NCI-H446 (cell line): ENCODE data around the gene UNC5B.
"Not testable (repeated sequence)": the region's sequence is repeated elsewhere in the genome, so short reads cannot be mapped to it uniquely, and the experiment has no call there.

Source experiments
- DNase-seq, 2 experiments: peaks; one replicate each; lab custom pipeline; 2025; lab: John Stamatoyannopoulos, UW

Gene UNC5B

DNA sequence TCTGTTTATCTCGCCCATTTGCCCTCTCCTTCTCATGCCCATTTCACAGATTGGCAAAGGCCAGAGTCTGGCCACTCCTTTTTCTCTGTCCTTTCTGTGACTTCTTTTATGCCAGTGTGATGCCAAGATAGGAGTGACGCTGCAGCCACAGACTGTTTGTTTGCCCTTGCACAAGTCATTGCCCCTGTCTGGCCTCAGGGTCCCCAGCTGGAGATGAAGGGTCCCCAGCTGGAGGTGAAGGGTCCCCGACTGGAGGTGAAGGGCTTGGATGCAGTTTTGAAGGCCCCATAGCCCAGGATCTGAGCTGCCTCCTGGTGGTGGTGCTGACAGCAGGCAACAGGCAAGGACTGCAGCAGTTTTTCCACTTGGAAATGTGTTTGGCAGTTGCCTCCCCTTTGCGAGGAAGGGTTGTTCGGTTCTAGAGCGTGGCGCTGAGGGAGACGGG, 55.9 kb downstream of the UNC5B start:
- DNase-seq = peak in 1 of 2 experiments; percentile 48

DNA sequence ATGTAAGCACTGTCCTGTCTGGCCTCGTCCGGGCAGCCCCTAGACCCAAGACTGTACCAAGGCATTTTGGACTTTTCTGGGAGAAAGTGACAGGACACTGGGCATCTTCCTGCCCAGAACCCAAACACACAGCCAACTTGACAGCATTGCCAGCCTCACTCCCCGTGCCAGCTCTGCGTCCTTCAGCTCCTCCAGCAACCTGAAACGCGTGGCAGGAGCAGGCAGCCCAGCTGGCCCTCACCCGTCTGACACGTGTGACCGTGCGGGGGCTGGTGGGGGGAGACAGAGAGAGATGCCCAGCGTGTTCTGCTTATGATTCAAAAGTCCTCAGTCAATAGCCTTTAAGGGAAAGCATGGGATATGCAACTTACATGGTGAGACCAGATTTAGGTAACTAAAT, 56.4 kb downstream of the UNC5B start:
- DNase-seq = peak in 1 of 2 experiments; percentile 21

GRCh38 chr10:71269301-71270288, 57.2 kb downstream of the UNC5B start:
- no peak for DNase-seq

DNA sequence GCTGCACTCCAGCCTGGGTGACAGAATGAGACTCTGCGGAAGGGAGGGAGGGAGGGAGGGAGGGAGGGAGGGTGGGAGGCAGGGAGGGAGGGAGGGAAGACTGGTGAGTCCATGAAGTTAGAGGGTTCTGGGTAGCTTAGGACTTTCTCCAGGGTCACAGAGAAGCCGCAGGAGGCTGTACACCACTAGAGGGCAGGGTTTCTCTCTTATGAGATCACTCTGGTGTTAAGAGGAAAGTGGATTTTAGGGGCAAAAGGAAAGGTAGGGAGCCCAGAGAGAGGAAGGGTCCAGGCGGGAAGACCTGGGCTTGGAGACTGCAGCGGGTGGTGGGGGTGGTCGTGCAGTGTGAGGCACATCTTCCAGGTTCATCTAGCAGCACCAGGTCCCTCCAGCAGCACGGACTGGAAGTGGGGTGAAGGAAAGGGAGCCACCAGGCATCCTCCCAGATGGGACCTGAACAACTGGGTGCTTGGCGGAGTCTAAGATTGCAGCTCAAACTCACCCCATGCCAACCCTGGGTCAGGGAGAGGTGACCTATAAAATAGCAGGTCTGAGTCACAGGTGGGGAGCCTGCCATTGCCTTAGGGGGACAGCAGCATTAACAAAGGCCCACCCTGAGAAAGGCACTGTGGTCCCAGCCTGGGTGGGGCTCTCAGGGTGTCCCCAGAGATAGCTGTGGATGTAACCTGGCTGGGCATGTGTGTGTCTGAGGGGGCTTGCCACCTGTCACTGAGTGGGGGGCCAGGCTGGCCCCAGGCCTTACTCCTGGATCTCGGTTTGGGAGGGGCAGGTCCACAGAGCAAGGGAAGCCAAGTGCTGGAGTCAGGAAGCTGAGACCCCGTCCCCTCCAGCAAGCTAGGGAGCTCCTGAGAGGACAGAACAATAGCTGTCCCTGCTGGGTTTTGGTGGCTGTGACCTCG, 58.2 kb downstream of the UNC5B start:
- peak; percentile 27 to 67 for DNase-seq

GRCh38 chr10:71271662-71272055, 59.3 kb downstream of the UNC5B start:
- no peak for DNase-seq

DNA sequence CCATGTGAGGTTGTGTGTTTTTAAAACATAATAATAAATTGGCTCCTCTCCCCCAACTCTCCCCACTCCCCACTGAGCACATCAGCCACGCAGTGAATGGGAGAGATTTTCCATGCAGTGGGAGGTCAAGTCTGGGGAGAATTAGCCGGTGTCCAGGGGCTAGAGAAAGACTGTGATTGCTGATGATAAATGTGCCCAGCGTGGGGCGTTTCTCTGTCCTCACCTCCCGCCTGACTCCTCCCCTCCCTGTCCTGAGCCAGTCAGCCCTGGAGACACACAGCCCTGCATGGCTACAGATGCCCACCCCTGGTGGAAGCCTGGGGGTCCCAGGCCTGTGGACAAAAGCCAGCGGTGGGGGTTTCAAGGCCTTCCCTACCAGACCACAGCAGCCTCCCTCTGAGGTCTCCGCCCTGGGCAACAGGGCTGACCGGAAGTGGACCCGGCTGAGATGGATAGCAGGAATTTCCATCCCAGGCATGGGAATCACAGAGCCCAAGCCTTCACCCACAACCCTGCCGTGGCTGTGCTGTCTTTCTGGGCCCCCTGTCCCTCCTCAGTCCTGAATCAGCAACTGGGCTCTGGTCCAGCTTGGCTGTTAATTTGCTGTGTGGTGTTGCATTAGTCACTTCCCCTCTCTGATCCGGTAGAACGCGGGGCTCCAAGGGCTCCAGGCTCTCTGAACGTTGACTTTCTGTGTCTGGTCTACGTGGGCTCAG, 59.8 kb downstream of the UNC5B start:
- DNase-seq = no peak

GRCh38 chr10:71272974-71273373, 60.6 kb downstream of the UNC5B start:
- DNase-seq = not testable (repeated sequence)

- no peak for DNase-seq
These were observed 61.1 kb downstream of the UNC5B start for GRCh38 chr10:71273506-71273905.

DNA sequence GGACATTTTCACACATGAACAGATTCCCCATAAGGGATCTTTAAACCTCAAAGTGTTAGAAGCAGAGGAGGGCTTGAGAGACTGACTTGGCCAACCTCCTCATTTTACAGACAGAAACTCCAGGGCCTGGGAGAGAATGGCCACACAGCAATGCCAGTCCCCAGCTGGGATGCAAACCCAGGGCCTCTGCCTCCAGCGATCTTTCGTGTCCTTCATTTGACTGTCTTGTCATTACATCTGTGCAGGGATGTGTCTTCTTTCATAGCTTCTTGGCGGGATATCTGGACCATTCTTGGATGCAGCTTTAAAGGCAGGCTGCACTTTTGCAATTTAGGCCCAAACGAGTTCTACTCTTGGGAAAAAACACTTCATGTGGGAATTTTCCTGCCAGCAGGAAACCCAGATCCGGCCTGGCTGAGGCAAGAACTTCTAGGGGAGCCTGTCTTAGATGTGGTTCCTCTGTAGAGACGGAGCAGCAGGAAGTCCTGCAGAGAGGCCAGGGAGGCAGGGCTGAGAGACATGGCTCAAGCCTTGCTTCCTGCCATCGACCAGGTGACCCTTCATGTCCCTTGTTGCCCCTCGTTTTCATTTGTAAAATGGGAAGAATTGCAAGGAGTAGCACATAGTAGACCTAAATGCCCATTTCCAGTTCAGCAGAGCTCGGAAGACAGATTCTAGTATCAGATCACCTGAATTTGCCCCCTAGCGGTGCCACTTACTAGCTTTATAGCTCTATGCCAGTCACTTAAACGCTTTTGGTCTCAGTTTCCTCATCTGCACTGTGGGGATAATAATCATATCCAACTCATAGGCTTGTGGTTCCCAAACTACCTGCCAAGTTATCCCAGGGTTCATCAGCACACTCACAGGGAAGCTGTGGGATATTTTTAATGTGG, 62.8 kb downstream of the UNC5B start:
- no peak for DNase-seq

DNA sequence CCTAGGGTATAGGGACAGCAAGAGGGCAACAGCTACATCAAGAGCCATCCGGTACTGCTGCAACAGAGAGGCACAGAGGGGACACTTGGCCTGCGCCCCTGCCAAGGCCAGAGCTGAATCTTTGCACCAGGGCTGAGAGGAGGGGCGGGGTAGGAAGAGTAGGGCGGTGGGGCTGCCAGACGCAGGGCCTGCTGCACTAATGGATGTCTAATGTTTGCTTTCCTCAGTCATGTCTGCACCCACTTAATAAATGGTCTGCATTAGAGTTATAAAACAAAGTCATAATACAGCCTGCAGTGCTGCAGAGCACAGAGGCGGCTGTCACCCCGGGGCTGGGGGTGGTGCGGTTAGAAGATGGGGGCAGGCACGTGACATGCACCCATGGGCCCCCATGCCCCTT, 64.5 kb downstream of the UNC5B start:
- DNase-seq = no peak

GRCh38 chr10:71277914-71278665, 65.7 kb downstream of the UNC5B start:
- no peak for DNase-seq

GRCh38 chr10:71278691-71279588, 66.6 kb downstream of the UNC5B start:
- DNase-seq = peak; percentile 16 to 84

DNA sequence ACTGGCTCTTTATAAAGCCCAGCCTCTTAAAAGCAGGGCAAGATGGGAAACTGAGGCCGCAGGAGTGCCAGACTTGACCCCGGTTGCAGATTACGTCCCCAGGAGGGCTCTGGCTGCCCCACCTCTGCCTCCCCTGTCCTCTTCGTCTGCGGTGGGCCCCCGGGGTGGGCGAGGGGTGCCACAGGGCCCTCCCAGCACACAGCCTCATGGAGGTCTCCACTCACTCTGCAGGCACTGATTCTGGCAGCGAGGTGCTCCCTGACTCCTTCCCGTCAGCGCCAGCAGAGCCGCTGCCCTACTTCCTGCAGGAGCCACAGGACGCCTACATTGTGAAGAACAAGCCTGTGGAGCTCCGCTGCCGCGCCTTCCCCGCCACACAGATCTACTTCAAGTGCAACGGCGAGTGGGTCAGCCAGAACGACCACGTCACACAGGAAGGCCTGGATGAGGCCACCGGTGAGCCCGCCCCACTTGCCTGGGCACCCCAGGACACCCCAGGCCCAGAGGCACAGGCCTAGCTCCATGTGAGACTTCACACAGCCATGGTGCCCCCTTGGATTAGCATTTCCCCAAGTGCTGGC, 67.3 kb downstream of the UNC5B start:
- DNase-seq = no peak

DNA sequence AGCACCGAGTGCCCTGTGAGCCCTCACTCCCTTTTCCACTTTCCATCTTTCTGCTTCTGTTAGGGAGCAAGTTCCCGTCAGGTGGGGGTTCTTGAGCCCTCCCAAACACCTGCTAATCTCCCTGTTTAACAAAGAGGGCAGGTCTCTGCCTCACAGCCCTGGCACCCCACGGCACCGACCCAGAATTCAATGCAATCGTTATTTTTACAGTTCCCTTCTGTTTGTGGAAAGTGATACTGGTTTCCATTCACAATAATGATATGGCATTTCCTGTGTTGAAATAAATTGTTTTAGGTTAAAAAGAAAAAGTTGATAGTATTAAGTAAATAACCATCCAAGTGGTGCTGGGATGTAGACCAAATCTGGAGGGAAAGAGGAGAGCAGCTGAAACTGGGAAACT, 67.8 kb downstream of the UNC5B start:
- no peak for DNase-seq

GRCh38 chr10:71280825-71281224, 68.5 kb downstream of the UNC5B start:
- DNase-seq = no peak

DNA sequence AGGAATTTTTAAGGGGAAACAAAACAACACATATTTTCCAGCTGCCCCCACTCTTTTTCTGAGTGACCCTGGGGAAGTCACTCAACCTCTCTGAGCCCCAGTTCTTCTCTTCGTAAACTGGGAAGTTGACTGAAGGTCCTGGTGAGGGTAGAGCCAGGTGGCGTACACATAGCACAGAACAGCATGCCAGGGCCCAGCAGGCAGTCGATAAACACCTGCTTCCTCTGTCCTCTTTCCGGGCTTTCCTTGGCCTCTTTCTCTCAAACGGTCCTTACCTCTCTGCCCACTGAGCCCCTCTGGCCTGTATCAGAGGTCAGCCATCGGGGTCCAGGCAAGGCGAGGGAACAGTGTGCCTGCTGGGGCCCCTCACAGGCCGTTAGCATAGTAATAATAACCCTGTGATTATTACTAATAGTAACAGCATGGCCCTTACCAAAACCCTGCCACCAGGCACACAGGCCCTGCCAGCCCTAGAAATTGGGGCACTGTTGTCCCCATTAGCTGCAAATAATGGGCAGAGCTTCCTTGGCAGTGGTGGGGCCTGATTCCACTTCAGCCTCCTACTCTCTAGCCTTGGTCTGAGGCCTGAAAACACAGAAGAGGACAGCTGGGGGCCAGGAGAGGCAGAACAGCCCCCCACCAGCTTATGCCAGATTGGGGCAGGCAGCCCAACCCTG, 69.4 kb downstream of the UNC5B start:
- no peak for DNase-seq

DNA sequence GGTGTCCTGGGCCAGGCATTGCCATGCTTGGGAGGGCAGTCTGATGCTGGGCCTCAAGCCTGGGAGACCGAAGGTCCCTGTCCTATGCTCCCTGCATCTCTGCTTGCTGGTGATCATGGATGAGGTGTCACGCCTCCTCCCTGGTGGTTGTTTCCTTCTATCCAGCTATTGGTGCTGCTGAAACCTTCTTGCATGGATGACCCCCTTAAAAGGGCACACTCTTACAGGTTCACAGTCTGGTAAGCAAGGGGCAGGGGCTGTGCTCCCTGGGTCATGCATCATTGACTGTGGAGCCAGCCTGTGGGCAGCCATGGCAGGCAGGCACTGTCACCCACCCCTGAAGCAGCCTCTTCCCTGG, 69.9 kb downstream of the UNC5B start:
- no peak for DNase-seq

DNA sequence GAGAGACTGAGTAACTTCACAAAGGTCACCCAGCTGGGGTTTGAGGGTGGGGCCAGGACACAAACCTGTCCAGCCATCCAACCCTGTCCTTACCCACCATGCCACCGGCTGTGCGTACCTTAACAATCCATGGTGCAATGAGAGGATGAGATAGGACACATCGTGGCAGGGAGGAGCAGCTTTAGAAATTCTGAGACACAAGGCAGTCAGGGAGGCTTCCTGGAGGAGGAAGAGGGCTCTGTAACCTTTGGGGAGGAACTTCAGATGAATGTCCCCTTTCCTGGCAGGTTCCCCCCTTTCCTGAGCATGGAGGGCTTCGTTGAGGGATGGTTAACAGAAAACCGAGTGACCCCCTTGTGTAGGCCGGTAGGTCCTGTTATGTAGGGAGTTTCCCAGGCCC, 71.0 kb downstream of the UNC5B start:
- no peak for DNase-seq
